ENCODE data around the gene EXOSC10. TPM values are rescaled to one million over a fixed set of nuclear protein-coding genes. Genes with fewer than 3 reads are reported as not detected.
"Not testable (repeated sequence)": the region's sequence is repeated elsewhere in the genome, so short reads cannot be mapped to it uniquely, and the experiment has no call there.

EXOSC10 gene
- polyA plus RNA-seq, 3 donors: 78.4 to 84.8 (median 82.7) TPM

DNA sequence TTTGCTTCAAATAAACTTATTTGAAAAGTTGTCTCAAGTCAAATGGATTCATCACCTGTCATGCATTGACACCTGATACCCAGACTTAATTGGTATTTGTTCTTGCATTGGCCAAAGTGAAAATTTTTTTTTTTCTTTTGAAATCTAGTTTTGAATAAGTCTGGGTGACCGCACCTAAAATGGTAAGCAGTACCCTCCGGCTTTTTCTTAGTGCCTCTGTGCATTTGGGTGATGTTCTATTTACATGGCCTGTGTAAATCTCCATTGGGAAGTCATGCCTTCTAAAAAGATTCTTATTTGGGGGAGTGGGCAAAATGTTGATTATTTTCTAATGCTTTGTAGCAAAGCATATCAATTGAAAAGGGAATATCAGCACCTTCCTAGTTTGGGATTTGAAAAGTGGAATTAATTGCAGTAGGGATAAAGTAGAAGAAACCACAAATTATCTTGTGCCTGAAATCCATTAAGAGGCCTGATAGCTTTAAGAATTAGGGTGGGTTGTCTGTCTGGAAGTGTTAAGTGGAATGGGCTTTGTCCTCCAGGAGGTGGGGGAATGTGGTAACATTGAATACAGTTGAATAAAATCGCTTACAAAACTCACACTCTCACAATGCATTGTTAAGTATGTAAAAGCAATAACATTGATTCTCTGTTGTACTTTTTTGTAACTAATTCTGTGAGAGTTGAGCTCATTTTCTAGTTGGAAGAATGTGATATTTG lies 75.4 kb downstream of the EXOSC10 start:
- DNase-seq (ENCODE audit: low read depth in 3 of 3, low spot score in 2 of 3): no peak

DNA sequence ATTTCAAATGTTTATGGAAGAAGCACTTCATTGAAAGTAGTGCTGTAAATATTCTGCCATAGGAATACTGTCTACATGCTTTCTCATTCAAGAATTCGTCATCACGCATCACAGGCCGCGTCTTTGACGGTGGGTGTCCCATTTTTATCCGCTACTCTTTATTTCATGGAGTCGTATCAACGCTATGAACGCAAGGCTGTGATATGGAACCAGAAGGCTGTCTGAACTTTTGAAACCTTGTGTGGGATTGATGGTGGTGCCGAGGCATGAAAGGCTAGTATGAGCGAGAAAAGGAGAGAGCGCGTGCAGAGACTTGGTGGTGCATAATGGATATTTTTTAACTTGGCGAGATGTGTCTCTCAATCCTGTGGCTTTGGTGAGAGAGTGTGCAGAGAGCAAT lies 76.5 kb downstream of the EXOSC10 start:
- no peak for DNase-seq (ENCODE audit: low read depth in 3 of 3, low spot score in 2 of 3)

DNA sequence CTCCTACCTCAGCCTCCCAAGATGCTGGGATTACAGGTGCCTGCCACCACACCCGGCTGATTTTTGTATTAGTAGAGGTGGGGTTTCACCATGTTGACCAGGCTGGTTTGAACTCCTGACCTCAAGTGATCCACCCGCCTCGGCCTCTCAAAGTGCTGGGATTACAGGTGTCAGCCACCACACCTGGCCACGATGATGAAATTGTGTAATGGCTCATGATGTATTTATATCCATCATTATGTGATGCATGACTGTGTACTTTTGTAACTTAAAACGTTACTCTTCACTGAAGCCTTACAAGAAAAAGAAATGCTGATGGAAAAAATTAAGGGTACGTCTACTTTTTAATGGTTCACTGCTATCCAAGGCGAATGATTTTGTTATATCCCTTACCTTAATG lies 79.7 kb downstream of the EXOSC10 start:
- DNase-seq (ENCODE audit: low read depth in 3 of 3, low spot score in 2 of 3): no peak

DNA sequence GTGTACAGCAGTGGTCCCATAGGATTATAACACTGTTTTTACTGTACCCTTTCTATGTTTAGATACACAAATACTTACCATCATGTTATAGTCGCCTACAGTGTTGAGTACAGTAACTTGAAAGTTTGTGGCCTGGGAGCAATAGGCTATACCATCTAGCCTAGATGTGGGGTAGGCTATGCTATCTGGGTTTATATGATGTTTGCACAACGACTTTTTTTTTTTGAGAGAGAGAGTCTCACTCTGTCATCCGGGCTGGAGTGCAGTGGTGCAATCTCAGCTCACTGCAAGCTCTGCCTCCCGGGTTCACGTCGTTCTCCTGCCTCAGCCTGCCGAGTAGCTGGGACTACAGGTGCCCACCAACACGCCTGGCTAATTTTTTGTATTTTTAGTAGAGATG lies 80.3 kb downstream of the EXOSC10 start:
- DNase-seq (ENCODE audit: low read depth in 3 of 3, low spot score in 2 of 3): not testable (repeated sequence)

Other genes starting within 250 kb of the EXOSC10 start
- gene TARDBP, start 87.2 kb downstream of the EXOSC10 start, polyA plus RNA-seq (ENCODE audit: insufficient read length in 3 of 3): 100 to 1,000 TPM; 331 to 348 (median 336) TPM
- 1 to 10 TPM; 3.2 to 4.0 (median 3.6) TPM for gene MASP2, start 52.6 kb downstream of the EXOSC10 start, polyA plus RNA-seq (ENCODE audit: insufficient read length in 3 of 3)
- 10 to 100 TPM; 35.5 to 42.7 (median 41.6) TPM for gene SRM, start 39.9 kb downstream of the EXOSC10 start, polyA plus RNA-seq (ENCODE audit: insufficient read length in 3 of 3)
- gene ANGPTL7, start 89.5 kb upstream of the EXOSC10 start, polyA plus RNA-seq (ENCODE audit: insufficient read length in 3 of 3): under 1 TPM in 2 of 3 donors, not detected in 1; 0.06 to 0.12 TPM
- 10 to 100 TPM; 39.8 to 41.6 (median 40.9) TPM for gene MTOR, start 162.7 kb upstream of the EXOSC10 start, polyA plus RNA-seq (ENCODE audit: insufficient read length in 3 of 3)
- gene UBIAD1, start 173.3 kb upstream of the EXOSC10 start, polyA plus RNA-seq (ENCODE audit: insufficient read length in 3 of 3): 10 to 100 TPM; 16.1 to 17.7 (median 16.1) TPM